ENCODE measurements around the gene MAGEB2. TPM values are rescaled to one million over a fixed set of nuclear protein-coding genes. Genes with fewer than 3 reads are reported as not detected.

The MAGEB2 gene
- total RNA-seq, 1 experiment from 2014 or later = 0.13 TPM

DNA sequence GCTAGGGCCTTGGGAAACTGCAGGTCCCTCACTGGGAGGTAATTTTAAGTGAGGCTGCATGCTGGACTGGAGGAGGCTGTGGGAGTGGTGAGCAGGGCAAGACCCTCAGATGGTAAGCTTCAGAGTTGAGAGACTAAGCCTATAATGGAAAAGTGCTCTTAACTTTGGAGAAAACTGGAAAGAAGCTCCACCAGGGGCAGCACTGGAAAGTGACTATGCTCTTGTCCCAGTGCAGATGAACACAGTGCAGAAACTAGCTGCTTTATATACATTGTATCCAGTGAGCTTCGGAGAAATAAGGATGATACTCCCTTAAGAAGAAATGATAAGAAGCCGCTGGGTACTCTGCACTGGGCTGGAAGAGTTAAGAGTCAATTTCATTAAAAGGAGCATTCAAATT is 3.2 kb upstream of the MAGEB2 start:
- Histone ChIP-seq H3K9ac (ENCODE audit: extremely low read depth, insufficient read length, low read length) (no peak overlapping the region), H3T11ph (ENCODE audit: low read length) (no peak overlapping the region), H3K56ac (ENCODE audit: insufficient read length, low read depth, low read length) (no peak overlapping the region), H4K8ac (replicated peaks; ENCODE audit: insufficient read length, low read depth, low read length) (no peak overlapping the region), H3K14ac (ENCODE audit: insufficient read depth, low read length) (no peak overlapping the region), H2BK20ac (ENCODE audit: low read depth, low read length, poor library complexity, severe bottlenecking) (no peak overlapping the region), H3K79me1 (ENCODE audit: insufficient read depth, low read depth, low read length, poor library complexity, severe bottlenecking) (no peaks in the 10 kb centered on the region), H4K20me1 (ENCODE audit: control insufficient read depth, insufficient read depth, insufficient read length) (no peaks in the 10 kb centered on the region), H3K27ac (ENCODE audit: insufficient read length, low read depth, low read length) (no peak overlapping the region), H3K79me2 (ENCODE audit: insufficient read depth, low read length) (no peaks in the 10 kb centered on the region), H4K91ac (ENCODE audit: insufficient read length, low read depth, low read length) (no peak overlapping the region), H3K18ac (ENCODE audit: insufficient read length, low read depth, low read length) (no peak overlapping the region), H3K27me3 (ENCODE audit: insufficient read depth, low read length) (no peaks in the 10 kb centered on the region), H3K4me1 (ENCODE audit: insufficient read depth, low read length) (no peaks in the 10 kb centered on the region), H2BK15ac (ENCODE audit: low read depth, low read length) (no peak overlapping the region), H3K9me3 (ENCODE audit: control insufficient read depth, low read depth, low read length) (no peaks in the 10 kb centered on the region), H4K5ac (ENCODE audit: insufficient read length, low read depth, low read length) (no peak overlapping the region), H2AFZ (ENCODE audit: low read length) (no peak overlapping the region), H2BK5ac (ENCODE audit: insufficient read length, low read length) (no peak overlapping the region), H3K4ac (ENCODE audit: low read depth, low read length) (no peak overlapping the region), H3K23me2 (ENCODE audit: insufficient read length, low read depth, low read length, poor library complexity, severe bottlenecking) (no peaks in the 10 kb centered on the region), H2BK12ac (ENCODE audit: insufficient read length, low read depth, low read length) (no peak overlapping the region), H3K4me2 (ENCODE audit: insufficient read depth, insufficient read length, low read length) (no peak overlapping the region), H3K23ac (ENCODE audit: insufficient read length, low read depth, low read length) (no peak overlapping the region), H2BK120ac (ENCODE audit: low read depth, low read length, poor library complexity, severe bottlenecking) (no peak overlapping the region), H2AK5ac (ENCODE audit: insufficient read length, low read length) (no peak overlapping the region)
- no peak overlapping the region for H3K27ac Mint-ChIP-seq
- H3K36me3 Mint-ChIP-seq (ENCODE audit: insufficient read depth in 1 of 3, low read depth in 3 of 3) = peaks cover 8 to 21% (median 13%) of the 10 kb centered on the region in 3 experiments
- no peak overlapping the region for H3K4me3 Mint-ChIP-seq
- H3K27me3 Mint-ChIP-seq (ENCODE audit: low read depth) = peaks cover 6% of the 10 kb centered on the region; the same call in 1 of the 2 replicates
- TF ChIP-seq, protein P1, sequence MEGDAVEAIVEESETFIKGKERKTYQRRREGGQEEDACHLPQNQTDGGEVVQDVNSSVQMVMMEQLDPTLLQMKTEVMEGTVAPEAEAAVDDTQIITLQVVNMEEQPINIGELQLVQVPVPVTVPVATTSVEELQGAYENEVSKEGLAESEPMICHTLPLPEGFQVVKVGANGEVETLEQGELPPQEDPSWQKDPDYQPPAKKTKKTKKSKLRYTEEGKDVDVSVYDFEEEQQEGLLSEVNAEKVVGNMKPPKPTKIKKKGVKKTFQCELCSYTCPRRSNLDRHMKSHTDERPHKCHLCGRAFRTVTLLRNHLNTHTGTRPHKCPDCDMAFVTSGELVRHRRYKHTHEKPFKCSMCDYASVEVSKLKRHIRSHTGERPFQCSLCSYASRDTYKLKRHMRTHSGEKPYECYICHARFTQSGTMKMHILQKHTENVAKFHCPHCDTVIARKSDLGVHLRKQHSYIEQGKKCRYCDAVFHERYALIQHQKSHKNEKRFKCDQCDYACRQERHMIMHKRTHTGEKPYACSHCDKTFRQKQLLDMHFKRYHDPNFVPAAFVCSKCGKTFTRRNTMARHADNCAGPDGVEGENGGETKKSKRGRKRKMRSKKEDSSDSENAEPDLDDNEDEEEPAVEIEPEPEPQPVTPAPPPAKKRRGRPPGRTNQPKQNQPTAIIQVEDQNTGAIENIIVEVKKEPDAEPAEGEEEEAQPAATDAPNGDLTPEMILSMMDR (conservative IDR thresholded peaks at IDR 0.05) = no peak; the same call in 2 of the 3 replicates
- no peak for DNase-seq
- peaks cover 18 to 68% of the 10 kb centered on the region in 2 experiments; a peak in 4 of 5 replicates for H3K9me3 Mint-ChIP-seq
- 0 out of 4 replicates have a peak, but pooled peaks cover 0 to 4% of the 10 kb centered on the region in 2 experiments for H3K4me1 Mint-ChIP-seq
- WGBS (ENCODE audit: extremely low coverage, insufficient read length, low lambda C conversion rate) = no CpG with 5 or more reads among the region's 2 CpGs

All from H9 (cell line).